ENCODE data around the gene PCDHB9.
"Not testable (repeated sequence)": the region's sequence is repeated elsewhere in the genome, so short reads cannot be mapped to it uniquely, and the experiment has no call there.

The PCDHB9 gene

GRCh38 chr5:141189131-141189530 lies 2.2 kb downstream of the PCDHB9 start:
- not testable (repeated sequence) for DNase-seq

GRCh38 chr5:141192110-141192725 lies 5.3 kb downstream of the PCDHB9 start, which contains the start of gene PCDHB10:
Gene PCDHB10, plus strand, starts transcription at chr5:141192353. Its CDS starts 200 bp downstream, at chr5:141192553.
- no peak for DNase-seq

- not testable (repeated sequence) for DNase-seq
Measured at GRCh38 chr5:141194332-141194731, 7.4 kb downstream of the PCDHB9 start.

- no peak for DNase-seq
Measured at GRCh38 chr5:141196363-141196762, 9.4 kb downstream of the PCDHB9 start.

- DNase-seq = no peak
Measured at GRCh38 chr5:141199359-141200235, 12.6 kb downstream of the PCDHB9 start, which contains the start of gene PCDHB11. Gene PCDHB11, plus strand, starts transcription at chr5:141199627. Its CDS starts 148 bp downstream, at chr5:141199775.

GRCh38 chr5:141201126-141201525 lies 14.2 kb downstream of the PCDHB9 start:
- not testable (repeated sequence) for DNase-seq

- not testable (repeated sequence) for DNase-seq
Measured at GRCh38 chr5:141201646-141202045, 14.7 kb downstream of the PCDHB9 start.

- no peak for DNase-seq
Measured at GRCh38 chr5:141208478-141208877, 21.5 kb downstream of the PCDHB9 start, which contains the start of gene PCDHB12. Gene PCDHB12, plus strand, starts transcription at chr5:141208719. Its CDS starts 189 bp downstream, at chr5:141208908.

- not testable (repeated sequence) for DNase-seq
Measured at GRCh38 chr5:141210281-141210680, 23.3 kb downstream of the PCDHB9 start.

GRCh38 chr5:141210849-141211248 lies 23.9 kb downstream of the PCDHB9 start:
- not testable (repeated sequence) for DNase-seq

GRCh38 chr5:141213656-141214339 lies 26.8 kb downstream of the PCDHB9 start, which contains the start of gene PCDHB13:
Gene PCDHB13, plus strand, starts transcription at chr5:141213919. Its CDS starts 205 bp downstream, at chr5:141214124.
- not testable (repeated sequence) for DNase-seq

GRCh38 chr5:141214583-141214982 lies 27.6 kb downstream of the PCDHB9 start:
- not testable (repeated sequence) for DNase-seq

GRCh38 chr5:141215504-141215903 lies 28.5 kb downstream of the PCDHB9 start:
- not testable (repeated sequence) for DNase-seq

- DNase-seq = not testable (repeated sequence)
Measured at GRCh38 chr5:141216035-141216434, 29.1 kb downstream of the PCDHB9 start.

- DNase-seq = no peak
Measured at GRCh38 chr5:141223112-141223783, 36.3 kb downstream of the PCDHB9 start, which contains the start of gene PCDHB14. Gene PCDHB14, plus strand, starts transcription at chr5:141223343. Its CDS starts 163 bp downstream, at chr5:141223506.

GRCh38 chr5:141224844-141225243 lies 37.9 kb downstream of the PCDHB9 start:
- DNase-seq = not testable (repeated sequence)

- DNase-seq = not testable (repeated sequence)
Measured at GRCh38 chr5:141225421-141225820, 38.5 kb downstream of the PCDHB9 start.

GRCh38 chr5:141234109-141234667 lies 47.2 kb downstream of the PCDHB9 start:
- no peak for DNase-seq

- DNase-seq = not testable (repeated sequence)
Measured at GRCh38 chr5:141235922-141236321, 49.0 kb downstream of the PCDHB9 start.

- no peak for DNase-seq
Measured at GRCh38 chr5:141236516-141237313, 49.8 kb downstream of the PCDHB9 start.
